ENCODE results near the gene UNCX.

GRCh38 chr7:1220977-1221745 is 11.5 kb upstream of the UNCX start:
- no peak for TF ChIP-seq CTCF (IDR thresholded peaks at IDR 0.05)
- no peak for TF ChIP-seq EP300 (IDR thresholded peaks at IDR 0.05)
- TF ChIP-seq POLR2A (IDR thresholded peaks at IDR 0.05), result no peak
- no peak for TF ChIP-seq POLR2AphosphoS5 (IDR thresholded peaks at IDR 0.05)

All from stomach (tissue), 4 donors.